ENCODE data around the gene SCUBE1.

Gene SCUBE1

GRCh38 chr22:43180670-43181069, 162.5 kb downstream of the SCUBE1 start:
- DNase-seq: no peak

DNA sequence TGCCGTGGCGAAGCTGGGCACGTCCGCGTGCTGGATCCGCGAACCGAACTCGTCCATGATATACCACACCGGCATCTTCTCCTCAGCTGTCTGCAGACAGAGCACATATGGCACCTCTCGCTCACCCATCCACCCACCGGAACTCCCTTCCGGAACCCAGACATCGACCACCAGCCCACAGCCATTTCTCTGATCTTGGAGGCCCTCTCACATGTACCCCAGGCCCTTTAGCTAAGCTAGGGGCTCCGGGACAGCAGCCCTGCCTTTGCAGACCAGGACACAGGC, 163.3 kb downstream of the SCUBE1 start:
- DNase-seq: no peak

GRCh38 chr22:43179146-43179910, 163.8 kb downstream of the SCUBE1 start:
- no peak for DNase-seq

- no peak for DNase-seq
Observed at GRCh38 chr22:43177479-43177878, 165.7 kb downstream of the SCUBE1 start.

DNA sequence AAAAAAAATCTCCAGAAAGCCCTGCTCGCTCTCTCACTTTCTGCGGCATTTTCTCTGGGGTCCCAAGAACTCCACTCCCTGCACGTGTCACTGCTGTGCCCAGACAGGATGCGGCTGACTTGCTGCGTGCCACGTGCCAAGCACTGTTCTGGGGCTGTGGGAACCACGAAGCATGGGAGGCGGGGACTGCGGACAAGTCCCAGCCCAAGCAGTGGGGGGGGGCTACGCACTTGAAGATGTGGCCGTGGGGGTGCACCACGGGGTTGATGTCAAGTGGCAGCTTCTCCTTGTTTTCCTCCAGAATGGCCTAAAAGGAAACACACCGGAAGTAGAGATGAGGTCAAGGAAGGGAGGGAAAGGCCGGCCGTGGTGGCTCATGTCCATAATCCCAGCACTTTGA, 167.1 kb downstream of the SCUBE1 start:
- DNase-seq: no peak

DNA sequence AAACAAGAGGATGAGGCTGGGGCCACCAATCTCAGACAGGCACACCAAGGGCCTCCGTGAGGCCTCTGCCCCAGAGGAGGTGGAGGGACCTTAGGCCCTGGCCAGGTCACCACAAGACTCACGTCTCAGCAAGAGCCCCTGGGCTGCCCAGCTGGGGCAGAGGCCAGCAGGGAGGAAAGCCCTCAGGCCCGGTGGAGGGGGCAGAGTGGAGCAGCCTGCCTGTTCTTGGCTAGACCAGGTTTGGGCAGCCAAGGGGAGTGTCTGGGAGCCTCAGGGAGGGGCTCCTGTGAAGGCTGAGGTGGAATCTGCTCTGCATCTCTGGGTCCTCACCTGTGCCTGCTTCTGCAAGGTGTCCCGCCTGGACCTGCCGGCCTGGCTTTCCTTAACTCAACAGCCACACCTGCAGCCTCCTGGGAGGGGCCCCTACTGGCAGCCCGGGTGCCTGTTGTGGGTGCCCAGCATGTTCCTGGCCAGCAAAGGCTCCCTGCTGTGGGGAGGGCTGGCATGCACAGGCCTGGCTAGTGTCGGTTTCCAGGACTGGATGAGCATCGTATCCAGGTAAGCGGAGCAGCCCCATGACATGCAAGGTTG, 168.1 kb downstream of the SCUBE1 start:
- DNase-seq: no peak

GRCh38 chr22:43173976-43174720, 169.0 kb downstream of the SCUBE1 start:
- DNase-seq: no peak

- DNase-seq: no peak
Observed at GRCh38 chr22:43173566-43173965, 169.6 kb downstream of the SCUBE1 start.

- DNase-seq: no peak
Observed at GRCh38 chr22:43172191-43172590, 171.0 kb downstream of the SCUBE1 start.

- DNase-seq: no peak
Observed at GRCh38 chr22:43171607-43172006, 171.6 kb downstream of the SCUBE1 start.

DNA sequence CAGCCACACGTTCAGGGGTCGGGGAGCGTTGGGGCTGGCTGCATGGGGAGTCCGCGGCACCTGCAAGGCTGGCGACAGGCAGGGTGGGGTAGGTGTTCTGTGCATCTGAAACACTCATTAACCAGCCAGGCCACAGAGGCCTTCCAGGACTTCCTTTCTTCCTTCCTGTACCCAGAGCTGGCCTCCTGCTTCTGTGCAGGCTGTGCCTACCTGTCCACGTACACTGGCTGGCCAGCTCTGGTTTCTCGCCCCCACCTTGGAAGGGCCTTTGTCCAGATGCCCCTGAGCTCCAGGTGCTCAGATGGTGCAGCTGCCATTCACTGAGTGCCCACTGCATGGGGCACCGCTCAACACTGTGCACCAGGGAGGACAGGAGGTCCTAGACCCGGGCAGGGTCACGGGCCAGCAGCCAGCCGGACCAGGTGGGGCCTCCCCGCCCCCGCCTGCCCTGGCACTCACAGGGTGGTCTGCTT, 172.1 kb downstream of the SCUBE1 start:
- no peak for DNase-seq

- DNase-seq: no peak
Observed at GRCh38 chr22:43170131-43170480, 173.1 kb downstream of the SCUBE1 start.

GRCh38 chr22:43169310-43170130, 173.7 kb downstream of the SCUBE1 start:
- DNase-seq: no peak

- DNase-seq: no peak
Observed at GRCh38 chr22:43168471-43169309, 174.5 kb downstream of the SCUBE1 start.

DNA sequence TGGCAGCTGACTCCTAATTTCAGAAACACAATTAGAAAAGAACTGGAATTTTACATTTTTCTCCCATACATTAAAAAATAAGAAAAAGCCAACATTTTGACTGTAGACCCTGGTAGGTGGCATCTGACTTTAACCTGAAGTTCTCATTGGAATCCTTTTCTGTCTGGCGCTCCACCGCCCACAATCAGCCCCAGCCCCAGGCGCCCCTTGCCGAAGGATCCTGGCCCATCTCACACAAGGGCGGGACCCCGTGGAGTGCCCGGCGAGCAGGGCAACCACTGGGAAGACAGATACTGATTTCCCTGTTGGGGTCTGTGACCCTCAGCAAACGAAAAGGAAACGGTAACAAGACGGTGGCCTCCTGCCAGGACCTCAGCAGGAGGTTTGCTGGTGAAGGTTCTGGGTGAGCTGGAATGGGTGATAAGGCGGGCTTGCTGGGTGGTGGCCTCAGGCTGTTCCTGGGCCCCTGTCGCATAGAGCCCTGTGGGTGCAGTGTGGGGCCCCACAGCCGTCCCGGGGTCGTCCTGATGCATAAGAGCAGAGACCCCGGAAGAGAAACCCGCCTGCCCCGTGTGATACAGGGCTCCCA, 176.1 kb downstream of the SCUBE1 start:
- DNase-seq: no peak

DNA sequence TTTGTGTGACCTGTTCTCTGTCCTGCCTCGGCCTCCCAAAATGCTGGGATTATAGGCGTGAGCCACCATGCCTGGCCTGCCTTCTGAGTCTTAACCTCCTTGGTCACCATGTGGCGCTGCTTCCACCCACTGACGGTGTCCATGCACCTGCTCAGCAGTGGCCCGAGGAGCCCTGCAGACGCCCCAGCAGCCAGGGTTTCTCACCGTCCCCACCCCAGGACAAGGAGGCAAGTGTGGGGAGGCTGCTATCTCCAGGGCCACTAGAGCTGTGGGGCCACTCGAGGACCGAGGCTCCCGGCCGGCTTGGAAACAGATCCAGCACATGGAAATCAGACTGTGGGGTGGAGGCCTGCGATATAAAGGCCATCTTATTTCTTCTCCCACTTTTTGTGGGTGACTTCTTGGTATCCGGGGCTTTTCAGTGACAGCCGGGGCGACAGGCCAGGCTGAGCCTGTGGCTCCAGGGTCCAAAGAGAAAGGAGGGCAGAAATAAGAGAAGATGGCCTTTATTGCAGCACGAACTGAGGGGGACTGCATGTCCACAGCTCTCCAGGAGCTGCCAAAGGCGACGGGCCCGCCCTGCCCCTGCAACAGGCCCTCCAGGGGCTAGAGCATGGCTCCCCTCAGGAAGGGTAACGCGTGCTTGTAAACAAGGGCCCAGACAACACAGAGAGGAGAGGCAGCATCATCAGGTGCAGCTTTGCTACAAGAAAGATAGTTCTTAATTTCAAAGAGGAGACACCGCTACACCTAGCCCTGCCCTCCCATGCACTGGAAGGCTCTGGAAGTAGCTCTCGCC, 176.8 kb downstream of the SCUBE1 start:
- no peak for DNase-seq

DNA sequence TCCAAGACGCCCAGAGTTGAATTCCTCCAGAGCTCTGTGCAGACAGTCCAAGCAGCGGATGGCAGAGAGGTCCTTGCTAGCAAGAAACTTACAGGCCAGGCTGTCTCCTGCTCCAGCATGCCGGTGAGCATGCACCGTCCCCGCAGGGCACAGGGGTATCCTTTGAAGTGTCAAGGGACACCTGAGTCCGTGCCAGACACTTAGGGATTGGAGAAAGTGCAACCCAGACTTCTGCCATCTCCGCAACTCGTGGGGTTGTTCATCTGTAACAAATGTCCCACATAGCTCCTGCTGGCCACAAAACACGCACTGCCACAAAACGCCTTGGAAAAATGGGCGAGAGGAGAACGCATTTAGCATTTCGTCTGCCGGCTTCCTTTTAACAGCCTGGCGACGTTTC, 178.5 kb downstream of the SCUBE1 start:
- DNase-seq: no peak

DNA sequence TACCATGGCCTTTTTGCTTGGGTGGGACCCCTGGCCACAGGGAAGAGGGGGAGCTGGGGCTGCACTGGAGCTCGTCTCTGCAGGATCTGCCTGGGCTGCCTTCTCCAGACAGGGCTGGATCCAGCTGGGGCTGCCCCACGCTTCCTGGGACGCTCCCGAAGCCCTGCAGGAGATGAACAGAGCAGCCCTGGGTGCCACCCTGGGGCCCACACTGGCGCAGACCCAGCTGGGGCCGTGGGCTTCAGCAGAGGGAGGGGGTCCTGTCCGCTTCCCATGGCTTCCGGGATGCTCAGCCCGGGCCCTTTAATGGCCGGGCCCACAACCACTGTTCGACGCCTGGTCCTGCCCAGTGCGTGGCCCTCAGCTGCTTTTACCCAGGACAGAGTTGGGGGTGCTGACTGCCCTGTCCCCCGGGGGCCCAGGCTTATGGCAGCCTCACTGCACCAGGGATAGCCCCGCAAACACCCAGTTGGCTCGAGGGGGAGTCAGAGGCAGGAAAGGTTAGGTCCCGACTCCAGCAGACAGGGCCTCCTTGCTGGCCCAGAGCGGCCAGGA, 179.9 kb downstream of the SCUBE1 start:
- DNase-seq: no peak

- DNase-seq: no peak
Observed at GRCh38 chr22:43162412-43163150, 180.6 kb downstream of the SCUBE1 start.

Measured in hypothalamus (tissue), 51 donors.